K562 (cell line): ENCODE results near the gene TMEM156. TPM values are rescaled to one million over a fixed set of nuclear protein-coding genes. Genes with fewer than 3 reads are reported as not detected.

Source experiments
- ARID1B ChIP-seq: fragments of 450-650 bp; IDR thresholded peaks from 2 replicates; pipeline ENCODE4 v1.6.1; 2016; ENCODE audit warnings: antibody characterized with exemption, mild to moderate bottlenecking, inconsistent platforms
- GTF2E2 ChIP-seq: fragments of 200-800 bp; sonication (Bioruptor generic); IDR thresholded peaks from 2 replicates; pipeline ENCODE4 v1.6.1; 2016; ENCODE audit warnings: missing genetic modification characterization, missing compliant biosample characterization
- MYNN ChIP-seq, 2 experiments: sonication (generic); formaldehyde crosslinking in 1 of 2; IDR thresholded peaks; 2 replicates each; pipeline versions ENCODE4 v1.5.0 to v1.6.1; 2016 to 2020; ENCODE audit warnings: antibody characterized with exemption in 1 of 2, missing genetic modification reagents in 1 of 2
- RBM39 ChIP-seq: fragments of 200-400 bp; formaldehyde crosslinking; optimal IDR thresholded peaks from 2 replicates; pipeline ENCODE3; 2018; ENCODE audit warnings: low read depth, low read length
- TEAD2 ChIP-seq: fragments of 450-650 bp; IDR thresholded peaks from 2 replicates; pipeline ENCODE4 v1.6.1; 2016; ENCODE audit warnings: missing genetic modification characterization, control low read depth, missing compliant biosample characterization
- ZBTB17 ChIP-seq: fragments of 450-650 bp; formaldehyde crosslinking; IDR thresholded peaks from 2 replicates; pipeline ENCODE4 v1.4.0; 2020; ENCODE audit warnings: mild to moderate bottlenecking
- polyA plus RNA-seq, 8 experiments: library from polyadenylated mRNA; depleted of rRNA in 4 of 8; stranded (reverse) in 5 of 8; unstranded in 3 of 8; fragments of >200 nt; fragmentation: Nextera tagmentation in 2 of 8; fragmentation: Illumina TruSeq in 1 of 8; extraction: Ambion mirVana in 2 of 8; extraction: Trizol in 1 of 8; gene quantifications; 2 replicates each; pipeline versions ENCODE4 v1.2.1 to v1.2.3, GENCODE V29; 2011 to 2014; ENCODE audit warnings: inconsistent platforms in 1 of 8, missing spikeins in 1 of 8
- total RNA-seq, 7 experiments: library from RNA; depleted of rRNA in 6 of 7; stranded (reverse); fragments of >200 nt in 6 of 7; fragmentation: Illumina TruSeq in 2 of 7; extraction: Trizol in 2 of 7; gene quantifications; 2 replicates each; pipeline versions ENCODE4 v1.2.1 to v1.2.3, GENCODE V29; 2011 to 2021; ENCODE audit warnings: low replicate concordance in 1 of 7
- TF ChIP-seq, protein P1 (sequence below): fragments of 250-450 bp; sonication (Bioruptor Pico); IDR thresholded peaks from 2 replicates; pipeline ENCODE4 v1.5.0; 2021; ENCODE audit warnings: mild to moderate bottlenecking, moderate library complexity
- TF ChIP-seq, protein P2 (sequence below): fragments of 150-350 bp; conservative IDR thresholded peaks from 2 replicates; pipeline ENCODE4 v1.6.1; 2014; ENCODE audit warnings: low read length
- TF ChIP-seq, protein P3 (sequence below): fragments of 200-600 bp; sonication (generic); IDR thresholded peaks from one replicate; pipeline ENCODE4 v1.6.1; 2012; ENCODE audit warnings: mild to moderate bottlenecking, low read depth, low read length, inconsistent platforms

Gene TMEM156
- total and polyA plus RNA-seq, 9 of the 15 experiments (the other 6 are each of a cell fraction or from before 2014, with no cell fraction given) = 3.5 to 9.6 (median 6.4) TPM

DNA sequence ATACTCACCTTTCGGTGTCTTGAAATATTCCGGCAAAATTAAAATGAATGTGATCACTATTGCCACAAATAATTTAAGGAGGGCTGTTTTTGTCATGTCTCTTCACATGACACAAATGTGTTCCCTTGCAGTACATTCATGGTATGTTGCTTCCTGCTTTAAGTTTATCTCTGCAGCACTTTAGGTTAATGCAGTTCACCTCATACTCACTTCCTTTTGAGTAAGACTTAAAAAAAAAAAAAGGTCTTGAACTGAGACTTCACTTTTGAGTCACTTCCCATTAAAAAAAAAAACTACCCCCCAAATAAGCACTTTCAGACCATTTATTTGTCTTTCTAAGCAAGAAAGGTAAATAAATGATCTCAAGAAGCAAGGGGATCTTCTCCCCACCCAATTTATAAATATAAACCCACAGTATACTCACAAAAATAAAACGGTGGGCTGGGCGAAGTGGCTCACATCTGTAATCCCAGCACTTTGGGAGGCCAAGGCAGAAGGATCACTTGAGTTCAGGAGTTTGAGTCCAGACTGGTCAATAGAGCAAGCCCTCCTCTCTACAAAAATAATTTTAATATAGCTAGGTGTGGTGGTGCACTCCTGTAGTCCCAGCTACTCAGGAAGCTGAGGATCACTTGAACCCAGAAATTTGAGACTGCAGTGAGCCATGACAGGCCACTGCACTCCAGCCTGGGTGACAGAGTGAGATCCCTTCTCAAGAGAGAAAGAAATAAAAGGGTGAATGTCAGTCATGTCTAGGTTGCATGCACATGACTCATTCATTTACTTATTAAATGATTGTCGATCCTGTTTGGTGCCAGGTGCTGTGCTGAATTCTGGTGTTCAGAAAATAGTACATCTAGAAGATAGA lies at the start of gene TMEM156 (continued):
- TF ChIP-seq ZBTB17 (CRISPR knock-in tag) (no peak), ARID1B (peak; percentile 51), GTF2E2 (tag) (no peak), TEAD2 (tag) (no peak), MYNN (IDR thresholded peaks at IDR 0.05) (no peak), MYNN (CRISPR knock-in tag; IDR thresholded peaks at IDR 0.05) (no peak), RBM39 (no peak)
- TF ChIP-seq, protein P1, sequence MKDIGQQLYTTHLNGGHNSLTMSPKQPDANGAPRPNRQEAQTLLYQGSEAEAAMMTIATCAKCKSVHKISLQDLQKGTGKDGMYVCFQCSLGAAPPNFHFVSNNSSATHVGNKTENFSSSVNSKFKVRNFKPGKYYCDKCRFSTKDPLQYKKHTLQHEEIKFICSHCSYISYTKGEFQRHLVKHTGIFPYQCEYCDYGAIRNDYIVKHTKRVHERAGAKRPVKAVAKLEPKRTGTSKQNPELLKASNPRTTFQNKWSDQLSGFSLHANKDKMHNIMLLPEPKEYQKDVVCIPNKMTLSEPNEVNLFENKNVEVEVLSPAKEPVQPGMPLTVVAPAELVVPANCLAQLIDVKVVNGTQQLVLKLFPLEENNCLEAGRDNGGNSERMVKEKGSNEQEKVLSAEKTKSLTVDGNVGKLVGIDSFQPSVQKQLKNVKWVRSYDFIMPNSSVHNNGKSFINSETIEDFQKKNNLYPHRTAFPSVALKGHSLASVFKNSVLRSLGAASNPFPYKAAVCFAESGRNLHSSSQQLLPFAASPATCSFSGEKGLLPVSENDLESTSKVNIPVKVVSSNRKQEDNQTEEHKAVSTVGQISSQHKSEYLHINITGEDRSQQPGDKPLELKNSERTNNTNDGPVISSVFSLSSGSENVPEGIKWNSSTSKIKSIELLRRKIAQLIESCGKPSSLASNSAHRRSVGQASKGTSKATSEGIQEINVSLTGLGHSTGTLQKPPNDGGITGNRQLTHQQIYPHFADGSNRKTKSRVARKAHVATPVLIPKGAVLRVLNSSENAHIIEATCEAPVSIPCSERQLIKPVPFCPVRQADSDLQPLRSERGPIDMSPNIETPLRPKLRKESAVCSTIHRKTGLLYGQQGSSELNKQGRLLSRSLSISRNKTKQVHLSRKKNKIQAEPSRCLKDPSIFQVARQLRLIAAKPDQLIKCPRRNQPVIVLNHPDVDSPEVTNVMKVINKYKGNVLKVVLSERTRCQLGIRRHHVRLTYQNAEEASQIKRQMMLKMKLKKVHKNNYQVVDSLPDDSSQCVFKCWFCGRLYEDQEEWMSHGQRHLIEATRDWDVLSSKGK = no peak
- TF ChIP-seq, protein P2, sequence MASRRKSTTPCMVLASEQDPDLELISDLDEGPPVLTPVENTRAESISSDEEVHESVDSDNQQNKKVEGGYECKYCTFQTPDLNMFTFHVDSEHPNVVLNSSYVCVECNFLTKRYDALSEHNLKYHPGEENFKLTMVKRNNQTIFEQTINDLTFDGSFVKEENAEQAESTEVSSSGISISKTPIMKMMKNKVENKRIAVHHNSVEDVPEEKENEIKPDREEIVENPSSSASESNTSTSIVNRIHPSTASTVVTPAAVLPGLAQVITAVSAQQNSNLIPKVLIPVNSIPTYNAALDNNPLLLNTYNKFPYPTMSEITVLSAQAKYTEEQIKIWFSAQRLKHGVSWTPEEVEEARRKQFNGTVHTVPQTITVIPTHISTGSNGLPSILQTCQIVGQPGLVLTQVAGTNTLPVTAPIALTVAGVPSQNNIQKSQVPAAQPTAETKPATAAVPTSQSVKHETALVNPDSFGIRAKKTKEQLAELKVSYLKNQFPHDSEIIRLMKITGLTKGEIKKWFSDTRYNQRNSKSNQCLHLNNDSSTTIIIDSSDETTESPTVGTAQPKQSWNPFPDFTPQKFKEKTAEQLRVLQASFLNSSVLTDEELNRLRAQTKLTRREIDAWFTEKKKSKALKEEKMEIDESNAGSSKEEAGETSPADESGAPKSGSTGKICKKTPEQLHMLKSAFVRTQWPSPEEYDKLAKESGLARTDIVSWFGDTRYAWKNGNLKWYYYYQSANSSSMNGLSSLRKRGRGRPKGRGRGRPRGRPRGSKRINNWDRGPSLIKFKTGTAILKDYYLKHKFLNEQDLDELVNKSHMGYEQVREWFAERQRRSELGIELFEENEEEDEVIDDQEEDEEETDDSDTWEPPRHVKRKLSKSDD = no peak
- TF ChIP-seq, protein P3, sequence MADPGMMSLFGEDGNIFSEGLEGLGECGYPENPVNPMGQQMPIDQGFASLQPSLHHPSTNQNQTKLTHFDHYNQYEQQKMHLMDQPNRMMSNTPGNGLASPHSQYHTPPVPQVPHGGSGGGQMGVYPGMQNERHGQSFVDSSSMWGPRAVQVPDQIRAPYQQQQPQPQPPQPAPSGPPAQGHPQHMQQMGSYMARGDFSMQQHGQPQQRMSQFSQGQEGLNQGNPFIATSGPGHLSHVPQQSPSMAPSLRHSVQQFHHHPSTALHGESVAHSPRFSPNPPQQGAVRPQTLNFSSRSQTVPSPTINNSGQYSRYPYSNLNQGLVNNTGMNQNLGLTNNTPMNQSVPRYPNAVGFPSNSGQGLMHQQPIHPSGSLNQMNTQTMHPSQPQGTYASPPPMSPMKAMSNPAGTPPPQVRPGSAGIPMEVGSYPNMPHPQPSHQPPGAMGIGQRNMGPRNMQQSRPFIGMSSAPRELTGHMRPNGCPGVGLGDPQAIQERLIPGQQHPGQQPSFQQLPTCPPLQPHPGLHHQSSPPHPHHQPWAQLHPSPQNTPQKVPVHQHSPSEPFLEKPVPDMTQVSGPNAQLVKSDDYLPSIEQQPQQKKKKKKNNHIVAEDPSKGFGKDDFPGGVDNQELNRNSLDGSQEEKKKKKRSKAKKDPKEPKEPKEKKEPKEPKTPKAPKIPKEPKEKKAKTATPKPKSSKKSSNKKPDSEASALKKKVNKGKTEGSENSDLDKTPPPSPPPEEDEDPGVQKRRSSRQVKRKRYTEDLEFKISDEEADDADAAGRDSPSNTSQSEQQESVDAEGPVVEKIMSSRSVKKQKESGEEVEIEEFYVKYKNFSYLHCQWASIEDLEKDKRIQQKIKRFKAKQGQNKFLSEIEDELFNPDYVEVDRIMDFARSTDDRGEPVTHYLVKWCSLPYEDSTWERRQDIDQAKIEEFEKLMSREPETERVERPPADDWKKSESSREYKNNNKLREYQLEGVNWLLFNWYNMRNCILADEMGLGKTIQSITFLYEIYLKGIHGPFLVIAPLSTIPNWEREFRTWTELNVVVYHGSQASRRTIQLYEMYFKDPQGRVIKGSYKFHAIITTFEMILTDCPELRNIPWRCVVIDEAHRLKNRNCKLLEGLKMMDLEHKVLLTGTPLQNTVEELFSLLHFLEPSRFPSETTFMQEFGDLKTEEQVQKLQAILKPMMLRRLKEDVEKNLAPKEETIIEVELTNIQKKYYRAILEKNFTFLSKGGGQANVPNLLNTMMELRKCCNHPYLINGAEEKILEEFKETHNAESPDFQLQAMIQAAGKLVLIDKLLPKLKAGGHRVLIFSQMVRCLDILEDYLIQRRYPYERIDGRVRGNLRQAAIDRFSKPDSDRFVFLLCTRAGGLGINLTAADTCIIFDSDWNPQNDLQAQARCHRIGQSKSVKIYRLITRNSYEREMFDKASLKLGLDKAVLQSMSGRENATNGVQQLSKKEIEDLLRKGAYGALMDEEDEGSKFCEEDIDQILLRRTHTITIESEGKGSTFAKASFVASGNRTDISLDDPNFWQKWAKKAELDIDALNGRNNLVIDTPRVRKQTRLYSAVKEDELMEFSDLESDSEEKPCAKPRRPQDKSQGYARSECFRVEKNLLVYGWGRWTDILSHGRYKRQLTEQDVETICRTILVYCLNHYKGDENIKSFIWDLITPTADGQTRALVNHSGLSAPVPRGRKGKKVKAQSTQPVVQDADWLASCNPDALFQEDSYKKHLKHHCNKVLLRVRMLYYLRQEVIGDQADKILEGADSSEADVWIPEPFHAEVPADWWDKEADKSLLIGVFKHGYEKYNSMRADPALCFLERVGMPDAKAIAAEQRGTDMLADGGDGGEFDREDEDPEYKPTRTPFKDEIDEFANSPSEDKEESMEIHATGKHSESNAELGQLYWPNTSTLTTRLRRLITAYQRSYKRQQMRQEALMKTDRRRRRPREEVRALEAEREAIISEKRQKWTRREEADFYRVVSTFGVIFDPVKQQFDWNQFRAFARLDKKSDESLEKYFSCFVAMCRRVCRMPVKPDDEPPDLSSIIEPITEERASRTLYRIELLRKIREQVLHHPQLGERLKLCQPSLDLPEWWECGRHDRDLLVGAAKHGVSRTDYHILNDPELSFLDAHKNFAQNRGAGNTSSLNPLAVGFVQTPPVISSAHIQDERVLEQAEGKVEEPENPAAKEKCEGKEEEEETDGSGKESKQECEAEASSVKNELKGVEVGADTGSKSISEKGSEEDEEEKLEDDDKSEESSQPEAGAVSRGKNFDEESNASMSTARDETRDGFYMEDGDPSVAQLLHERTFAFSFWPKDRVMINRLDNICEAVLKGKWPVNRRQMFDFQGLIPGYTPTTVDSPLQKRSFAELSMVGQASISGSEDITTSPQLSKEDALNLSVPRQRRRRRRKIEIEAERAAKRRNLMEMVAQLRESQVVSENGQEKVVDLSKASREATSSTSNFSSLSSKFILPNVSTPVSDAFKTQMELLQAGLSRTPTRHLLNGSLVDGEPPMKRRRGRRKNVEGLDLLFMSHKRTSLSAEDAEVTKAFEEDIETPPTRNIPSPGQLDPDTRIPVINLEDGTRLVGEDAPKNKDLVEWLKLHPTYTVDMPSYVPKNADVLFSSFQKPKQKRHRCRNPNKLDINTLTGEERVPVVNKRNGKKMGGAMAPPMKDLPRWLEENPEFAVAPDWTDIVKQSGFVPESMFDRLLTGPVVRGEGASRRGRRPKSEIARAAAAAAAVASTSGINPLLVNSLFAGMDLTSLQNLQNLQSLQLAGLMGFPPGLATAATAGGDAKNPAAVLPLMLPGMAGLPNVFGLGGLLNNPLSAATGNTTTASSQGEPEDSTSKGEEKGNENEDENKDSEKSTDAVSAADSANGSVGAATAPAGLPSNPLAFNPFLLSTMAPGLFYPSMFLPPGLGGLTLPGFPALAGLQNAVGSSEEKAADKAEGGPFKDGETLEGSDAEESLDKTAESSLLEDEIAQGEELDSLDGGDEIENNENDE = no peak
